SK-N-MC (cell line): Measurements from ENCODE around the gene MCOLN1.
"Not testable (repeated sequence)": the region's sequence is repeated elsewhere in the genome, so short reads cannot be mapped to it uniquely, and the experiment has no call there.

Source experiments
- DNase-seq: peaks from one replicate; pipeline ENCODE4 v3.0.0-alpha.2; 2011; ENCODE audit warnings: low read depth, low spot score
- H3K27ac ChIP-seq: fragments of 200-600 bp; sonication (generic); 2 replicates; pipeline ENCODE4 v1.5.1; 2016; ENCODE audit warnings: mixed run types
- H3K36me3 ChIP-seq: fragments of 200-600 bp; sonication (generic); 2 replicates; pipeline ENCODE4 v1.6.1; 2017; ENCODE audit warnings: antibody characterized with exemption, low read length, mixed read lengths; ENCODE audit not compliant: insufficient read depth
- H3K4me3 ChIP-seq: fragments of 200-600 bp; sonication (generic); 2 replicates; pipeline ENCODE4 v1.5.1; 2016
- H3K9ac ChIP-seq: fragments of 200-600 bp; sonication (generic); 2 replicates; pipeline ENCODE4 v1.8.0; 2017; ENCODE audit warnings: mixed run types, mixed read lengths; ENCODE audit not compliant: insufficient read length
- H3K9me3 ChIP-seq: fragments of 200-600 bp; sonication (generic); 2 replicates; pipeline ENCODE4 v1.6.1; 2017; ENCODE audit warnings: low read depth, mild to moderate bottlenecking, antibody characterized with exemption, low read length, moderate library complexity, mixed read lengths
- EZH2 ChIP-seq: fragments of 200-600 bp; sonication (generic); IDR thresholded peaks from one replicate; pipeline ENCODE4 v1.6.1; 2017; ENCODE audit warnings: antibody characterized with exemption
- FOXP2 ChIP-seq: optimal IDR thresholded peaks from 2 replicates; pipeline ENCODE3; 2011; ENCODE audit warnings: mild to moderate bottlenecking, moderate library complexity; ENCODE audit not compliant: insufficient read depth; ENCODE audit errors: extremely low read length, control extremely low read depth
- POLR2AphosphoS5 ChIP-seq: IDR thresholded peaks from 2 replicates; pipeline ENCODE4 v1.6.1; 2012; ENCODE audit warnings: mild to moderate bottlenecking, low read depth, low read length, borderline replicate concordance

The MCOLN1 gene

DNA sequence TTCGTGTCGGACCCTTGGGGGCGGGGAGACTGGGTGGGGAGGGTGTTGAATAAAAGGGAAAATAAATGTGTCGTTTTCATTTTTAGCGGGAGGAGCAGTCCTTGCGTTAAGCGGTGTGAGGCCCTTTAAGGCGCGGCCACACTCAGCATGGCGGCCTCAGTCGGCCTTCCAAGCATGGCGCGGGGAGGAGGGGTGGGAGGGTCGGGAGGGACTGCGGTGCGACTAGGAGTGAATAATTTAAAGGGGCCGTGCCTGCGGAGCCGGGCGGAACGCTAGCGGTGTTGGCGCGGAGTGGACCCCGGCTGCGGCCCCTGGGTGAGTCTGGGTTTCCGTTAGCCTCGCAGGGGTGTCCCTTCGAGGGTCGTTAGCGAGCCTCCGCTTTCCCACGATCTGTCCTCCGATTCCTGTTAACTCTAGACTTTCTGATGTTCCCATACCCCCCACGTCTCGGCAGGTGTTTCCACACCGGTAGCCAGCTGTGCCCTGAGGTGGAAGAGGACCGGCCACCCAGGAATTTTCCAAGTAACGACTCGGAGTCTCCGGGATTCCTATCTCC is 11.6 kb downstream of the MCOLN1 start:
- no peaks in the 10 kb centered on the region; the same call in 1 of the 2 replicates for H3K36me3 ChIP-seq

DNA sequence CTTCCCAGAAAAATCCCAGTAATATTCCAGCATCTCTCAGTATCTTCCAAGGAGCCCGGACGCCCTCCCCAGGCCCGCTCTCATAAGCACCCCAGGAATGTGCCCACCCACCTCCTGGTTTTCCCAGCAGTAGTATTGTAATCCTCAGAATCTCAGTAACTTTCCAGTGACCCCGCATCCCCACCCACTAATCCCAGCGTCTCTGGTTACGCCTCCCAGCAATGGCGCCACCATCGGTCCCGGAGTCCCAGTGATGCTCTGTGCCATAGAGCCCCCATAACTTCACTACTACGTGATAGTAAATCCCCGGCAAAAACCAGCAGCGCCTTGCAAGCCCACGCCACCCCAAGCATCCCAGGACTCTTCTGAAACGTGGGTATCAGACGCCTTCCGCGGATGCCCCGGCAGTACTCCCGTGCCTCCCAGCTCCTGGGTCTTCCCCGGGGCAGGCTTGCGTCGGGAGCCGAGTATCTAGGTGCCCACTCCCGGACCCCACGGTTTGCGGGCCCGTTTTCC is 12.2 kb downstream of the MCOLN1 start:
- TF ChIP-seq POLR2AphosphoS5 (peak; percentile 6; the same call in 1 of the 2 replicates), EZH2 (no peak), FOXP2 (no peak)
- DNase-seq = peak; percentile 10
- Histone ChIP-seq H3K9me3 (no peaks in the 10 kb centered on the region), H3K9ac (peak overlapping the region; percentile 46), H3K4me3 (peak overlapping the region; percentile 82), H3K36me3 (no peaks in the 10 kb centered on the region; the same call in 1 of the 2 replicates), H3K27ac (no peak overlapping the region)

More for the DNA sequence above, 11.6 kb downstream of the MCOLN1 start:
- H3K4me3 ChIP-seq = peak overlapping the region; percentile 82
- H3K9ac ChIP-seq = peak overlapping the region; percentile 74
- H3K9me3 ChIP-seq = no peaks in the 10 kb centered on the region
- peak overlapping the region; percentile 69; the same call in 1 of the 2 replicates for H3K27ac ChIP-seq
- no peak; the same call in 1 of the 2 replicates for TF ChIP-seq POLR2AphosphoS5
- TF ChIP-seq FOXP2 = no peak
- no peak for TF ChIP-seq EZH2
- peak; percentile 26 for DNase-seq

DNA sequence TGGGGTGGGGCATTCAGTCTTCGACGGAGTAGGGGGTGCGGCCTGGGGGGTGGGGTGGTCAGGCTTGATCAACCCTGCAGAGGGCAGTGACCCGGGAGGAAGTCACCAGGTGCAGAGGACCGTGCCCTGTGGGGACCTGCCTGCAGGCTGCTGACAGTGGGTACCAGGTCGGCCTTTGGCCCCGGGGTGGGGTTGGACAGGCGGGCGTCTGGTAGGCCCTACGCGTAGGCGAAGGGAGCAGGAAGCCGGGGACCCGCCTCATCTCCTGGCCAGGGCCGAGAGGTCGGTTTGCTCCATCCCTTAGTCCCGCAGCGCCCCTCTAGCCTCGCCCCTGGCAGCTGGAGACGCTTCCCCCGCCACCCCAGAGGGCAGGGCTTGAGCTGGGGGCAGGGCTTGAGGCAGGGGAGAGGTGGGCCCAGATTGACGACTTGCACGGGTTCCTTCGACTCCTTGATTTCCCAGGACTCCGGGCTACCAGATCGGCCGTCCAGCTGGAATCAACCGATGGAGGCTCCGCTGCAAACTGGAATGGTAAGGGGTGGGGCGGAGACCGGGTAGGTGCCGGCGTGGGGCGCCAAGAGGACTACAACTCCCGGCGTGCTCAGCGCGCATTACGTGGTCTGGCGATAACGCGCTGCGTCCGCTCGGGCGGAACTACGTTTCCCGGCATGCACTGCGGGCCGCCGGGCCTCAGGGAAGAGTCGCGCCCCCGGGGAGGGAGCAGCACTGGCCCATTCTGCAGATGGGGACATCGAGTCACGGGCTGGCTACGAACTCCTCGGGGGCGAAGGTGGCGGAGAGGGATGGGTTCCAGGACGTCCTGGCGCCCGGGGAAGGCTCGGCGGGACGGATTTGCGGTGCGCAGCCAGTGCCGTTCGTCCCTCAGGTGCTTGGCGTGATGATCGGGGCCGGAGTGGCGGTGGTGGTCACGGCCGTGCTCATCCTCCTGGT is 12.9 kb downstream of the MCOLN1 start, which contains the start of gene PNPLA6:
Gene PNPLA6 (plus strand): TSS at position 671 of the 951 bp plus-strand sequence. CDS start 72 bp downstream, at position 743.
- Histone ChIP-seq H3K27ac (no peak within 1 kb of the TSS), H3K4me3 (peak within 1 kb of the TSS; percentile 82), H3K9me3 (no peaks in the 10 kb centered on the region), H3K36me3 (no peaks in the 10 kb centered on the region), H3K9ac (peak within 1 kb of the TSS; percentile 51)
- TF ChIP-seq POLR2AphosphoS5 = peak; percentile 70
- no peak for TF ChIP-seq EZH2
- no peak for TF ChIP-seq FOXP2
- DNase-seq = peak; percentile 56

DNA sequence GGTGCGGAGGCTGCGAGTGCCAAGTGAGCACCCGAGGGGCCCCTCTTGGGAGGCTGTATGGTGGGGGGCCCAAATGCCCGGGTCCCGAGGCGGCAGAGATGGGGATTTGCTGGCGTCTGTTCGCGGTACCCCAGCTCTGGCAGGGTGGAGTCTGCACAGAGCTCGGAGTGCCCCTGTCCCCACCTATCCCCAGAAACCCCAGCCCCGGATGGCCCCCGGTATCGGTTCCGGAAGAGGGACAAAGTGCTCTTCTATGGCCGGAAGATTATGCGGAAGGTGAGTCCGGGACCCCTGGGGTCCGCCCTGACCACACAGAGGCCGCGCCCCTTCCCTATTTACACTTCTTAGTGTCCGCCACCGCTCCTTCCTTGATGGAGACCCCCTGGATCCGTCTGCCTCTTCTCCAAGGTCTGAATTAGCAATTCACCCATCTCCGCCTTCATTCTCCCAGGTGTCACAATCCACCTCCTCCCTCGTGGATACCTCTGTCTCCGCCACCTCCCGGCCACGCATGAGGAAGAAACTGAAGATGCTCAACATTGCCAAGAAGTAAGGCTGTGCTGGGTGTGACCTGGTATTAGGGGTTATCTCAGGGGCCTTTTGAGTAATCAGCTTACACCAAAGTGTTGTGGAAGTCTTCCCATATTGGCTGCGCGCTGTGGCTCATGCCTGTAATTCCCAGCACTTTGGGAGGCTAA is 13.7 kb downstream of the MCOLN1 start:
- no peak for TF ChIP-seq POLR2AphosphoS5
- H3K9me3 ChIP-seq = no peaks in the 10 kb centered on the region
- no peaks in the 10 kb centered on the region for H3K36me3 ChIP-seq
- no peak for DNase-seq
- no peak overlapping the region for H3K27ac ChIP-seq
- peak overlapping the region; percentile 51 for H3K9ac ChIP-seq
- peak overlapping the region; percentile 82 for H3K4me3 ChIP-seq

DNA sequence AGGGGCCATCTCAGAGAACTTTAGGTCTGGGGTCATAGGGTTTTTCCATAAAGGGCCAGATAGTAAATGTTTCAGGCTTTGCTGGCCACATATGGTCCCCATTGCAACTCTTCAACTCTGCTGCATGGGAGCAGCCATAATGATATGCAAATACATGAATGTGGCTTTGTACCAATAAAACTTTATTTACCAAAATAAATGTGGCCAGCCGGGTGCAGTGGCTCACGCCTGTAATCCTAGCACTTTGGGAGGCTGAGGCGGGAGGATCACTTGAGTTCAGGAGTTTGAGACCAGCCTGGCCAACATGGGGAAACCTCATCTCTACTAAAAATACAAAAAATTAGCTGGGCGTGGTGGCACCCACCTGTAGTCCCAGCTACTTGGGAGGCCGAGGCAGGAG is 16.6 kb downstream of the MCOLN1 start:
- not testable (repeated sequence) for H3K27ac ChIP-seq, H3K36me3 ChIP-seq, H3K4me3 ChIP-seq, H3K9ac ChIP-seq, DNase-seq, H3K9me3 ChIP-seq

DNA sequence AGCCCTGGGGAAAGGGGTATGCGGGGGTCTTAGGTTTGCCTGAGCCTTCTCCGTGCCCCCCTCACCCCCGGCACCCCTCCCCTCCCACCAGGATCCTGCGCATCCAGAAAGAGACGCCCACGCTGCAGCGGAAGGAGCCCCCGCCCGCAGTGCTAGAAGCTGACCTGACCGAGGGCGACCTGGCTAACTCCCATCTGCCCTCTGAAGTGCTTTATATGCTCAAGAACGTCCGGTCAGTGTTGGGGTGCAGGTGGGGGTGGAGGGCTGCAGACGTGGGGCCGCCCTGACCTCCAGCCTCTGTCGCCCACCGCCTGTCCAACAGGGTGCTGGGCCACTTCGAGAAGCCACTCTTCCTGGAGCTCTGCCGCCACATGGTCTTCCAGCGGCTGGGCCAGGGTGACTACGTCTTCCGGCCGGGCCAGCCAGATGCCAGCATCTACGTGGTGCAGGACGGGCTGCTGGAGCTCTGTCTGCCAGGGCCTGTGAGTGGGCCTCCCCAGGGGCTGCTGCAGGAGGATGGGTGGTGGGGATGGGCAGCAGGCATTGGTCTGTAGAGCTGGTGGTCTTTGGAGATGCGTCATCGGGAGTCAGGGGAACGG is 17.5 kb downstream of the MCOLN1 start:
- no peaks in the 10 kb centered on the region for H3K9me3 ChIP-seq
- no peak overlapping the region for H3K9ac ChIP-seq
- no peak overlapping the region for H3K4me3 ChIP-seq
- no peak overlapping the region for H3K27ac ChIP-seq
- H3K36me3 ChIP-seq = no peaks in the 10 kb centered on the region
- TF ChIP-seq FOXP2 (no peak), POLR2AphosphoS5 (no peak), EZH2 (no peak)
- DNase-seq = no peak

DNA sequence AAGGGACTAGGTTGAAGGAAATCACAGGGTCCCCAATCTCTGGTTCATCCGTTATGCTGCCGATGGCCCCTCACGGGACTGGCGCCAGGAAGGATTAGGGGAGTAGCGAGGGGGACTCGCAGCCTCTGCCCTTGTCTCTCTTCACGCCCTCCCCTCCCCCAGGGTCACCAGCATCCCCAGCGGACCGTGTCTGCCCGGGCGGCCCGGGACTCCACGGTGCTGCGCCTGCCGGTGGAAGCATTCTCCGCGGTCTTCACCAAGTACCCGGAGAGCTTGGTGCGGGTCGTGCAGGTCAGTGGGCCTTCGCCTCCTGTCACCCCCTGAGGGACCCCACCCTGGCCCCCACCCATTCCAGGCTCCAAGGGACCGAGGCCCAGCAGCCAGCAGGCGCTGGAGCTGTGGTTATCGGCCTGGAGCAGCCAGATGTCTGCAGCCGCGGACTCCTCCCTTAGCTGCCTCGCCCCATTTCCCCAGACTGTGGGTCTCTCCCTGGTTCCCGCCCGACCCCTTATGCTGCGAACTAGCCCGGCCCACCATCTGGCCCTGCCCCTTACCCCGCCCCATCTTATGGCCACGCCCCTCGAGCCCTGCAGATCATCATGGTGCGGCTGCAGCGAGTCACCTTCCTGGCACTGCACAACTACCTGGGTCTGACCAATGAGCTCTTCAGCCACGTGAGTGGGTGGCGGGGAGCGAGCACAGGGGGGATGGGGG is 18.5 kb downstream of the MCOLN1 start:
- no peak overlapping the region for H3K4me3 ChIP-seq
- no peaks in the 10 kb centered on the region for H3K36me3 ChIP-seq
- no peak overlapping the region for H3K27ac ChIP-seq
- no peaks in the 10 kb centered on the region for H3K9me3 ChIP-seq
- DNase-seq = no peak
- TF ChIP-seq POLR2AphosphoS5 (no peak), FOXP2 (no peak), EZH2 (no peak)
- H3K9ac ChIP-seq = no peak overlapping the region
